PC-3 (cell line): ENCODE results near the gene CHMP6. TPM values are rescaled to one million over a fixed set of nuclear protein-coding genes. Genes with fewer than 3 reads are reported as not detected.
A peak's percentile ranks its signal among the peaks of the same experiment; 100 is the strongest.

ENCODE experiments used
- ATAC-seq: fragments of 200-7000 bp; cut with Tn5 transposase; 2 replicates; pipeline ENCODE4 v1.9.1; 2020; ENCODE audit warnings: mild to moderate bottlenecking, moderate library complexity
- BruUV-seq: library from RNA; stranded (reverse); fragments of 400-500 nt; replicated peaks from 2 replicates; lab custom pipeline; 2021; lab: Mats Ljungman, UMichigan
- CTCF ChIA-PET: fragments of 300-600 bp; sonication (Branson Sonifier 250); formaldehyde crosslinking; loops from one replicate; lab custom pipeline; 2022; ENCODE audit warnings: antibody characterized with exemption; lab: Charles Lee
- POLR2A ChIA-PET: fragments of 300-600 bp; sonication (Branson Sonifier 250); formaldehyde crosslinking; loops from one replicate; lab custom pipeline; 2022; ENCODE audit warnings: antibody characterized with exemption; ENCODE audit not compliant: unreplicated experiment; lab: Charles Lee
- DNase-seq: peaks from one replicate; pipeline ENCODE4 v3.0.0-alpha.2; 2015
- H2AFZ ChIP-seq: fragments of 300-600 bp; sonication (generic); 2 replicates; pipeline ENCODE4 v1.6.0; 2016; ENCODE audit warnings: antibody characterized with exemption, low read length
- H3F3A ChIP-seq: fragments of 300-600 bp; sonication (generic); one replicate; pipeline ENCODE4 v1.6.0; 2017; ENCODE audit warnings: antibody characterized with exemption, low read length, control low read depth, mild to moderate bottlenecking; ENCODE audit not compliant: unreplicated experiment
- H3K27ac ChIP-seq: fragments of 300-600 bp; sonication (generic); 2 replicates; pipeline ENCODE4 v1.5.1; 2016; ENCODE audit warnings: mild to moderate bottlenecking, low read length
- H3K27me3 ChIP-seq: fragments of 300-600 bp; sonication (generic); 2 replicates; pipeline ENCODE4 v1.6.1; 2016; ENCODE audit warnings: low read length, mixed read lengths
- H3K36me3 ChIP-seq: fragments of 300-600 bp; sonication (generic); 2 replicates; pipeline ENCODE4 v1.6.1; 2016; ENCODE audit warnings: low read depth, mixed run types, low read length, mixed read lengths
- H3K4me1 ChIP-seq: fragments of 300-600 bp; sonication (generic); 2 replicates; pipeline ENCODE4 v1.5.1; 2016; ENCODE audit warnings: low read length; ENCODE audit not compliant: insufficient read depth
- H3K4me2 ChIP-seq: fragments of 300-600 bp; sonication (generic); 2 replicates; pipeline ENCODE4 v1.6.0; 2016; ENCODE audit warnings: low read length
- H3K4me3 ChIP-seq: fragments of 300-600 bp; sonication (generic); 2 replicates; pipeline ENCODE4 v1.5.1; 2016; ENCODE audit warnings: mild to moderate bottlenecking, low read length, mixed read lengths
- H3K79me2 ChIP-seq: fragments of 300-600 bp; sonication (generic); 2 replicates; pipeline ENCODE4 v1.6.1; 2017; ENCODE audit warnings: low read length, mixed read lengths
- H3K9ac ChIP-seq: fragments of 300-600 bp; sonication (generic); 2 replicates; pipeline ENCODE4 v1.6.0; 2016; ENCODE audit warnings: mild to moderate bottlenecking, low read length
- H3K9me2 ChIP-seq: fragments of 300-600 bp; sonication (generic); replicated peaks from 2 replicates; pipeline ENCODE4 v1.6.1; 2016; ENCODE audit warnings: mixed run types, low read length, mixed read lengths
- H3K9me3 ChIP-seq: fragments of 300-600 bp; sonication (generic); 2 replicates; pipeline ENCODE4 v1.6.1; 2016; ENCODE audit warnings: low read length, mixed read lengths
- H4K20me1 ChIP-seq: fragments of 300-600 bp; sonication (generic); 2 replicates; pipeline ENCODE4 v1.6.1; 2016; ENCODE audit warnings: low read length, mixed read lengths
- CTCF ChIP-seq: fragments of 300-600 bp; sonication (generic); conservative IDR thresholded peaks from 2 replicates; pipeline ENCODE4 v1.5.1; 2017; ENCODE audit warnings: antibody characterized with exemption, low read depth, mild to moderate bottlenecking, low read length
- EZH2 ChIP-seq: fragments of 300-600 bp; sonication (generic); IDR thresholded peaks from one replicate; pipeline ENCODE4 v1.6.1; 2017; ENCODE audit warnings: antibody characterized with exemption, mild to moderate bottlenecking, low read length; ENCODE audit not compliant: unreplicated experiment
- EZH2phosphoT487 ChIP-seq: fragments of 300-600 bp; sonication (generic); IDR thresholded peaks from 2 replicates; pipeline ENCODE4 v1.6.1; 2018; ENCODE audit warnings: mild to moderate bottlenecking, antibody characterized with exemption, low read length, borderline replicate concordance
- intact Hi-C: fragments of 100-400 bp; cut with micrococcal nuclease; formaldehyde crosslinking; loops from 2 replicates; pipeline ENCODE4 v1.9.0; 2023
- total RNA-seq: library from RNA; depleted of rRNA; stranded (reverse); fragments of >200 nt; gene quantifications from 2 replicates; pipeline ENCODE4 v1.2.3, GENCODE V29; 2014

CHMP6 gene
- total RNA-seq, 1 experiment from 2014 or later = 26.1 TPM

GRCh38 chr17:80957461-80957941, 34.1 kb upstream of the CHMP6 start:
- Histone ChIP-seq H3K4me3 (no peak overlapping the region), H3K4me1 (peaks cover 9% of the 10 kb centered on the region; the same call in 1 of the 2 replicates), H3K27ac (no peak overlapping the region), H3F3A (no peaks in the 10 kb centered on the region), H3K79me2 (no peaks in the 10 kb centered on the region), H2AFZ (no peak overlapping the region), H3K4me2 (no peak overlapping the region), H3K27me3 (no peaks in the 10 kb centered on the region), H3K9ac (no peak overlapping the region), H3K36me3 (no peaks in the 10 kb centered on the region; the same call in 1 of the 2 replicates), H4K20me1 (no peaks in the 10 kb centered on the region), H3K9me2 (no peaks in the 10 kb centered on the region), H3K9me3 (no peaks in the 10 kb centered on the region)
- ChIA-PET POLR2A (no interaction called here), CTCF (interaction anchor here (0.7 kb wide), 1 partner anchor 57 kb away, joined by 4 read pairs; no protein-coding TSS in a partner anchor)
- TF ChIP-seq EZH2phosphoT487 = no peak
- TF ChIP-seq CTCF = no peak
- TF ChIP-seq EZH2 = no peak
- DNase-seq (no peak), ATAC-seq (no peak)
- intact Hi-C loops = no loop called here
- no TSS peak for BruUV-seq

- intact Hi-C loops = no loop called here
- ChIA-PET POLR2A (no interaction called here), CTCF (no interaction called here)
- H3K9me3 ChIP-seq = no peaks in the 10 kb centered on the region
- TF ChIP-seq EZH2 (no peak), EZH2phosphoT487 (no peak), CTCF (no peak)
- peak; percentile 70 for ATAC-seq
- DNase-seq = peak; percentile 45
- H3F3A ChIP-seq = no peaks in the 10 kb centered on the region
- H3K36me3 ChIP-seq = no peaks in the 10 kb centered on the region; the same call in 1 of the 2 replicates
- H3K9ac ChIP-seq = no peak overlapping the region
- BruUV-seq = no TSS peak
- H3K4me3 ChIP-seq = no peak overlapping the region
- H3K4me2 ChIP-seq = no peak overlapping the region
- no peaks in the 10 kb centered on the region for H4K20me1 ChIP-seq
- H3K79me2 ChIP-seq = no peaks in the 10 kb centered on the region
- no peak overlapping the region for H3K27ac ChIP-seq
- peaks cover 9% of the 10 kb centered on the region; the same call in 1 of the 2 replicates for H3K4me1 ChIP-seq
- no peaks in the 10 kb centered on the region for H3K27me3 ChIP-seq
- no peak overlapping the region for H2AFZ ChIP-seq
- no peaks in the 10 kb centered on the region for H3K9me2 ChIP-seq
These were observed 32.2 kb upstream of the CHMP6 start for GRCh38 chr17:80959330-80960036.
